Activated CD8-positive, alpha-beta memory T cell treated with anti-CD3 and anti-CD28 coated beads, Interleukin-2, amount 50 U/mL, for 1 hour (primary cell): ENCODE data around the gene CDC37L1.
"Not testable (repeated sequence)": the region's sequence is repeated elsewhere in the genome, so short reads cannot be mapped to it uniquely, and the experiment has no call there.

Experiments used
- DNase-seq: peaks from one replicate; pipeline ENCODE4 v3.0.0-alpha.2; 2020; ENCODE audit errors: extremely low read depth

Gene CDC37L1

GRCh38 chr9:4754530-4754929 lies 75.2 kb downstream of the CDC37L1 start:
- DNase-seq, result not testable (repeated sequence)

DNA sequence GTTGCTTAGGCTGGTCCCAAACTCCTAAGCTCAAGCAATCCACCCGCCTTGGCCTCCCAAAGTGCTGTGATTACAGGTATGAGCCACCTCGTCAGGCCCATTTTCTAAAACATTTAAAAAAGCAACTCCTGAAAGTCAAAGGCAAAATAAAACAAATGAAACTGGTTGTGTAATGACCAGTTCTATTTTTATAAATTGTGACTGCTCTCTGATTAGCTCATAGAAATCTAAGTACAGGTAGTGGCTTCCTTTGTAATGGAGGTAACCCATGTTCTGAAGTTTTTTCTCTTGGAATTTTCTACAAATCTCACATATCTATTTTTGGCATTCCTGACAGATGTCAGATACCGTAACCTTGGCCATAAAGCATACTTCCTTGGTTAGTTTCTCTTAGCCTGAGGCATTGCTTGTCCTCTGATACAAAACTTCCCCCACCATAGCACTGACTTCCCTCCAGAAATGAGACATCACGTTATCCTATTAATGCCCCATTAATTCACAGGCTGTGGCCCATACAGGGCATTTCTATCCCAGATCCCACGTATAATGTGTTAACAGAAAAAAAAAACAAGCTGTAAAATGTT lies 75.7 kb downstream of the CDC37L1 start:
- DNase-seq, result no peak

DNA sequence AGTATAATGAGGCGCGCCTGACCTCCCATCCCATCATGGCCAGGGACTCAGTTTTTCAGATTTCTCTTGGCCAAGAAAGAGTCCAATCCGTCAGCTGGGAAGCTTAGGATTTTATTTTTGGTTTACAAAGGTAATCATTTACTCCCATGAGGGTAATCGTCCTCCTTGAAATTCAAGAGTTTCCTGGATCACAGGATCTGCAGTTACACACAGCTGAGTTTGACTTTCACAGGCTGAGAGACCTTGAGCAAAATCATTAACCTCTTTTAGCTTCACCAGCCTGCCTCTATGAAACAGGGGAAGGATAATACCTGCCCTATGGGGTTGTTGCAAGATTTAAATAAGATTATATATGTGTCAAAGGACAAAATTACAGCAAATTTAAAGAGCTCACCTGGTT lies 77.1 kb downstream of the CDC37L1 start:
- no peak for DNase-seq
